ENCODE results near the gene A1BG. TPM values are rescaled to one million over a fixed set of nuclear protein-coding genes. Genes with fewer than 3 reads are reported as not detected.
A peak's percentile ranks its signal among the peaks of the same experiment; 100 is the strongest.

A1BG gene
- total and polyA plus RNA-seq, 2 of the 13 experiments (the other 11 are each of a cell fraction or from before 2014, with no cell fraction given) = 14.7 to 41.4 TPM

DNA sequence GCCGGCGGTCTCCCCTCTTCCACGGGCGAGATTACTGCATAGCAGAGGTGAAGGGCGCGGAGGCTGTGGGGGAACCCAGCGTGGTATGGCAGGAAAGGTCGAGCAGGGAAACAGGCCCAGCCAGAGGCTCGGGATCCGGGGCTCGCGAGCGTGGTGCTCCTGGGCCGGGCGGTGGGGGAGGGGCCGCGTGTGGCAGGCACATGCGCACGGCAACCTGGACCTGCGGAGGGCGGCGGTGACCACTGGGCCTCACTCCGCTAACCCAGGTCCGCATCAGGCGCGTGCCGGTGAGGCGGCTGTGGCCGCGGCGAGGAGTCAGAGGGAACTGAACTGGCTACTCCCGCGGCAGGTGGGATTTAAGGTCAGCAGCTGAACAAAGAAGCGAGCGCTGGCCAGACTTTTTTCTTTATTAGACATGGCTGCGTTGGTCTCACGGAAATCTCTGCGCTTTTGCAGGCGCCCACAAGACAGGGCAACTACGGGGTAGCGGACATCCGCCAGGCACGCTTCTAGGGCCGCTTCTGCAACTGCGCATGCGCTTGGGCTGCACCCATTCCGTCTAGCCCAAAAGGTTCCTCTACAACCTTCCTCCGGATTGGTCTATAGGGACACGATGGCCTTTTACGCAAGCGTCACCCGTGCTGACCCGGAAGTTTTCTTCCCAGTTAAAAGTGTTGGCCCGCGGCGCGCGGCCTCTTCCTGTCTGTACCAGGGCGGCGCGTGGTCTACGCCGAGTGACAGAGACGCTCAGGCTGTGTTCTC, 33.5 kb upstream of the A1BG start, which contains the start of gene RPS5 (continued):
- TF ChIP-seq, protein P1, sequence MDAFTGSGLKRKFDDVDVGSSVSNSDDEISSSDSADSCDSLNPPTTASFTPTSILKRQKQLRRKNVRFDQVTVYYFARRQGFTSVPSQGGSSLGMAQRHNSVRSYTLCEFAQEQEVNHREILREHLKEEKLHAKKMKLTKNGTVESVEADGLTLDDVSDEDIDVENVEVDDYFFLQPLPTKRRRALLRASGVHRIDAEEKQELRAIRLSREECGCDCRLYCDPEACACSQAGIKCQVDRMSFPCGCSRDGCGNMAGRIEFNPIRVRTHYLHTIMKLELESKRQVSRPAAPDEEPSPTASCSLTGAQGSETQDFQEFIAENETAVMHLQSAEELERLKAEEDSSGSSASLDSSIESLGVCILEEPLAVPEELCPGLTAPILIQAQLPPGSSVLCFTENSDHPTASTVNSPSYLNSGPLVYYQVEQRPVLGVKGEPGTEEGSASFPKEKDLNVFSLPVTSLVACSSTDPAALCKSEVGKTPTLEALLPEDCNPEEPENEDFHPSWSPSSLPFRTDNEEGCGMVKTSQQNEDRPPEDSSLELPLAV (CRISPR knock-in tag; conservative IDR thresholded peaks at IDR 0.05; ENCODE audit: low read depth) = 0 out of 2 replicates have a peak, but pooled peaks have one; percentile 38
- TF ChIP-seq, protein P2, sequence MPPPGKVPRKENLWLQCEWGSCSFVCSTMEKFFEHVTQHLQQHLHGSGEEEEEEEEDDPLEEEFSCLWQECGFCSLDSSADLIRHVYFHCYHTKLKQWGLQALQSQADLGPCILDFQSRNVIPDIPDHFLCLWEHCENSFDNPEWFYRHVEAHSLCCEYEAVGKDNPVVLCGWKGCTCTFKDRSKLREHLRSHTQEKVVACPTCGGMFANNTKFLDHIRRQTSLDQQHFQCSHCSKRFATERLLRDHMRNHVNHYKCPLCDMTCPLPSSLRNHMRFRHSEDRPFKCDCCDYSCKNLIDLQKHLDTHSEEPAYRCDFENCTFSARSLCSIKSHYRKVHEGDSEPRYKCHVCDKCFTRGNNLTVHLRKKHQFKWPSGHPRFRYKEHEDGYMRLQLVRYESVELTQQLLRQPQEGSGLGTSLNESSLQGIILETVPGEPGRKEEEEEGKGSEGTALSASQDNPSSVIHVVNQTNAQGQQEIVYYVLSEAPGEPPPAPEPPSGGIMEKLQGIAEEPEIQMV (CRISPR knock-in tag; IDR thresholded peaks at IDR 0.05; ENCODE audit: low read depth) = peak; percentile 88; the same call in 1 of the 2 replicates
- TF ChIP-seq TBX3 (IDR thresholded peaks at IDR 0.05; ENCODE audit: borderline replicate concordance) (no peak), ZNF883 (CRISPR knock-in tag; IDR thresholded peaks at IDR 0.05; ENCODE audit: not compliant biosample characterization) (peak; percentile 71), ZNF788 (CRISPR knock-in tag; IDR thresholded peaks at IDR 0.05; ENCODE audit: borderline replicate concordance) (peak; percentile 24; the same call in 1 of the 2 replicates), ZNF7 (CRISPR knock-in tag; IDR thresholded peaks at IDR 0.05) (no peak), SALL1 (CRISPR knock-in tag; IDR thresholded peaks at IDR 0.05) (peak; percentile 48), NONO (IDR thresholded peaks at IDR 0.05) (no peak), NONO (CRISPR knock-in tag; conservative IDR thresholded peaks at IDR 0.05) (peak; percentile 81), SALL2 (CRISPR knock-in tag; IDR thresholded peaks at IDR 0.05) (peak; percentile 88), KDM3A (CRISPR knock-in tag; IDR thresholded peaks at IDR 0.05; ENCODE audit: low read depth) (peak; percentile 77; the same call in 1 of the 2 replicates), KMT2B (CRISPR knock-in tag; IDR thresholded peaks at IDR 0.05) (peak; percentile 54), ZNF75D (CRISPR knock-in tag; IDR thresholded peaks at IDR 0.05; ENCODE audit: borderline replicate concordance) (no peak), HNRNPL (IDR thresholded peaks at IDR 0.05; ENCODE audit: low read depth, low read length) (0 out of 2 replicates have a peak, but pooled peaks have one; percentile 46), SMARCC2 (IDR thresholded peaks at IDR 0.05) (no peak), JUND (CRISPR knock-in tag; IDR thresholded peaks at IDR 0.05) (0 out of 2 replicates have a peak, but pooled peaks have one; percentile 33), GTF3A (CRISPR knock-in tag; conservative IDR thresholded peaks at IDR 0.05) (no peak)
- TF ChIP-seq, protein P3, sequence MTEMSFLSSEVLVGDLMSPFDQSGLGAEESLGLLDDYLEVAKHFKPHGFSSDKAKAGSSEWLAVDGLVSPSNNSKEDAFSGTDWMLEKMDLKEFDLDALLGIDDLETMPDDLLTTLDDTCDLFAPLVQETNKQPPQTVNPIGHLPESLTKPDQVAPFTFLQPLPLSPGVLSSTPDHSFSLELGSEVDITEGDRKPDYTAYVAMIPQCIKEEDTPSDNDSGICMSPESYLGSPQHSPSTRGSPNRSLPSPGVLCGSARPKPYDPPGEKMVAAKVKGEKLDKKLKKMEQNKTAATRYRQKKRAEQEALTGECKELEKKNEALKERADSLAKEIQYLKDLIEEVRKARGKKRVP (CRISPR knock-in tag; IDR thresholded peaks at IDR 0.05) = peak in 1 of 2 experiments; percentile 56; a peak in 1 of 4 replicates
- TF ChIP-seq, protein P4, sequence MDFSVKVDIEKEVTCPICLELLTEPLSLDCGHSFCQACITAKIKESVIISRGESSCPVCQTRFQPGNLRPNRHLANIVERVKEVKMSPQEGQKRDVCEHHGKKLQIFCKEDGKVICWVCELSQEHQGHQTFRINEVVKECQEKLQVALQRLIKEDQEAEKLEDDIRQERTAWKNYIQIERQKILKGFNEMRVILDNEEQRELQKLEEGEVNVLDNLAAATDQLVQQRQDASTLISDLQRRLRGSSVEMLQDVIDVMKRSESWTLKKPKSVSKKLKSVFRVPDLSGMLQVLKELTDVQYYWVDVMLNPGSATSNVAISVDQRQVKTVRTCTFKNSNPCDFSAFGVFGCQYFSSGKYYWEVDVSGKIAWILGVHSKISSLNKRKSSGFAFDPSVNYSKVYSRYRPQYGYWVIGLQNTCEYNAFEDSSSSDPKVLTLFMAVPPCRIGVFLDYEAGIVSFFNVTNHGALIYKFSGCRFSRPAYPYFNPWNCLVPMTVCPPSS (IDR thresholded peaks at IDR 0.05) = no peak
- TF ChIP-seq, protein P5, sequence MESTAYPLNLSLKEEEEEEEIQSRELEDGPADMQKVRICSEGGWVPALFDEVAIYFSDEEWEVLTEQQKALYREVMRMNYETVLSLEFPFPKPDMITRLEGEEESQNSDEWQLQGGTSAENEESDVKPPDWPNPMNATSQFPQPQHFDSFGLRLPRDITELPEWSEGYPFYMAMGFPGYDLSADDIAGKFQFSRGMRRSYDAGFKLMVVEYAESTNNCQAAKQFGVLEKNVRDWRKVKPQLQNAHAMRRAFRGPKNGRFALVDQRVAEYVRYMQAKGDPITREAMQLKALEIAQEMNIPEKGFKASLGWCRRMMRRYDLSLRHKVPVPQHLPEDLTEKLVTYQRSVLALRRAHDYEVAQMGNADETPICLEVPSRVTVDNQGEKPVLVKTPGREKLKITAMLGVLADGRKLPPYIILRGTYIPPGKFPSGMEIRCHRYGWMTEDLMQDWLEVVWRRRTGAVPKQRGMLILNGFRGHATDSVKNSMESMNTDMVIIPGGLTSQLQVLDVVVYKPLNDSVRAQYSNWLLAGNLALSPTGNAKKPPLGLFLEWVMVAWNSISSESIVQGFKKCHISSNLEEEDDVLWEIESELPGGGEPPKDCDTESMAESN (CRISPR knock-in tag; conservative IDR thresholded peaks at IDR 0.05) = peak; percentile 78
- TF ChIP-seq, protein P6, sequence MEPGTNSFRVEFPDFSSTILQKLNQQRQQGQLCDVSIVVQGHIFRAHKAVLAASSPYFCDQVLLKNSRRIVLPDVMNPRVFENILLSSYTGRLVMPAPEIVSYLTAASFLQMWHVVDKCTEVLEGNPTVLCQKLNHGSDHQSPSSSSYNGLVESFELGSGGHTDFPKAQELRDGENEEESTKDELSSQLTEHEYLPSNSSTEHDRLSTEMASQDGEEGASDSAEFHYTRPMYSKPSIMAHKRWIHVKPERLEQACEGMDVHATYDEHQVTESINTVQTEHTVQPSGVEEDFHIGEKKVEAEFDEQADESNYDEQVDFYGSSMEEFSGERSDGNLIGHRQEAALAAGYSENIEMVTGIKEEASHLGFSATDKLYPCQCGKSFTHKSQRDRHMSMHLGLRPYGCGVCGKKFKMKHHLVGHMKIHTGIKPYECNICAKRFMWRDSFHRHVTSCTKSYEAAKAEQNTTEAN (CRISPR knock-in tag; conservative IDR thresholded peaks at IDR 0.05) = no peak
